Activated naive CD4-positive, alpha-beta T cell treated with anti-CD3 and anti-CD28 coated beads, Interleukin-2, amount 50 U/mL, for 24 hours (primary cell): Measurements from ENCODE around the gene SUCLG1.
"Not testable (repeated sequence)": the region's sequence is repeated elsewhere in the genome, so short reads cannot be mapped to it uniquely, and the experiment has no call there.

Experiments
- H3K27ac Mint-ChIP-seq: one replicate; pipeline ENCODE4 v1.8.0; 2021; ENCODE audit warnings: mild to moderate bottlenecking, mixed read lengths
- H3K27me3 Mint-ChIP-seq: one replicate; pipeline ENCODE4 v1.8.0; 2021; ENCODE audit warnings: mixed read lengths
- H3K36me3 Mint-ChIP-seq: one replicate; pipeline ENCODE4 v1.8.0; 2021; ENCODE audit warnings: mixed read lengths
- H3K4me1 Mint-ChIP-seq: one replicate; pipeline ENCODE4 v1.8.0; 2021; ENCODE audit warnings: mixed read lengths
- H3K4me3 Mint-ChIP-seq: one replicate; pipeline ENCODE4 v1.8.0; 2021; ENCODE audit warnings: mild to moderate bottlenecking, mixed read lengths
- H3K9me3 Mint-ChIP-seq: one replicate; pipeline ENCODE4 v1.8.0; 2021; ENCODE audit warnings: mixed read lengths

The SUCLG1 gene

GRCh38 chr2:84449711-84450110 lies 9.4 kb downstream of the SUCLG1 start:
- Mint-ChIP-seq H3K36me3 (peaks cover 9% of the 10 kb centered on the region), H3K4me1 (peaks cover 53% of the 10 kb centered on the region), H3K4me3 (no peak overlapping the region), H3K27me3 (no peaks in the 10 kb centered on the region), H3K27ac (no peak overlapping the region), H3K9me3 (no peaks in the 10 kb centered on the region)

GRCh38 chr2:84449055-84449454 lies 10.0 kb downstream of the SUCLG1 start:
- H3K36me3 Mint-ChIP-seq = peaks cover 9% of the 10 kb centered on the region
- H3K27ac Mint-ChIP-seq = no peak overlapping the region
- peaks cover 47% of the 10 kb centered on the region for H3K4me1 Mint-ChIP-seq
- no peak overlapping the region for H3K4me3 Mint-ChIP-seq
- no peaks in the 10 kb centered on the region for H3K27me3 Mint-ChIP-seq
- H3K9me3 Mint-ChIP-seq = no peaks in the 10 kb centered on the region

GRCh38 chr2:84443477-84443876 lies 15.6 kb downstream of the SUCLG1 start:
- no peaks in the 10 kb centered on the region for H3K27me3 Mint-ChIP-seq
- H3K4me3 Mint-ChIP-seq = no peak overlapping the region
- peaks cover 23% of the 10 kb centered on the region for H3K36me3 Mint-ChIP-seq
- no peak overlapping the region for H3K27ac Mint-ChIP-seq
- no peaks in the 10 kb centered on the region for H3K9me3 Mint-ChIP-seq
- peaks cover 9% of the 10 kb centered on the region for H3K4me1 Mint-ChIP-seq

- Mint-ChIP-seq H3K27me3 (no peaks in the 10 kb centered on the region), H3K4me3 (no peak overlapping the region), H3K36me3 (peaks cover 28% of the 10 kb centered on the region), H3K9me3 (no peaks in the 10 kb centered on the region), H3K4me1 (peaks cover 11% of the 10 kb centered on the region), H3K27ac (peak overlapping the region; percentile 0)
Observed at GRCh38 chr2:84442888-84443287, 16.2 kb downstream of the SUCLG1 start.

GRCh38 chr2:84441505-84441904 lies 17.6 kb downstream of the SUCLG1 start:
- Mint-ChIP-seq H3K27me3 (no peaks in the 10 kb centered on the region), H3K4me1 (peaks cover 7% of the 10 kb centered on the region), H3K4me3 (no peak overlapping the region), H3K9me3 (no peaks in the 10 kb centered on the region), H3K27ac (no peak overlapping the region), H3K36me3 (peaks cover 27% of the 10 kb centered on the region)

GRCh38 chr2:84441036-84441435 lies 18.0 kb downstream of the SUCLG1 start:
- H3K36me3 Mint-ChIP-seq = peaks cover 26% of the 10 kb centered on the region
- H3K4me1 Mint-ChIP-seq = peaks cover 7% of the 10 kb centered on the region
- H3K27ac Mint-ChIP-seq = no peak overlapping the region
- no peaks in the 10 kb centered on the region for H3K9me3 Mint-ChIP-seq
- no peak overlapping the region for H3K4me3 Mint-ChIP-seq
- no peaks in the 10 kb centered on the region for H3K27me3 Mint-ChIP-seq

- no peaks in the 10 kb centered on the region for H3K9me3 Mint-ChIP-seq
- no peak overlapping the region for H3K4me3 Mint-ChIP-seq
- H3K4me1 Mint-ChIP-seq = peaks cover 7% of the 10 kb centered on the region
- no peak overlapping the region for H3K27ac Mint-ChIP-seq
- H3K27me3 Mint-ChIP-seq = no peaks in the 10 kb centered on the region
- H3K36me3 Mint-ChIP-seq = peaks cover 14% of the 10 kb centered on the region
Observed at GRCh38 chr2:84435345-84436025, 23.6 kb downstream of the SUCLG1 start.

- no peaks in the 10 kb centered on the region for H3K9me3 Mint-ChIP-seq
- H3K27me3 Mint-ChIP-seq = no peaks in the 10 kb centered on the region
- peaks cover 20% of the 10 kb centered on the region for H3K36me3 Mint-ChIP-seq
- H3K27ac Mint-ChIP-seq = no peak overlapping the region
- H3K4me1 Mint-ChIP-seq = peaks cover 3% of the 10 kb centered on the region
- no peak overlapping the region for H3K4me3 Mint-ChIP-seq
Observed at GRCh38 chr2:84429328-84429727, 29.8 kb downstream of the SUCLG1 start.

GRCh38 chr2:84427235-84428138 lies 31.6 kb downstream of the SUCLG1 start:
- Mint-ChIP-seq H3K36me3 (peaks cover 22% of the 10 kb centered on the region), H3K4me3 (no peak overlapping the region), H3K27me3 (no peaks in the 10 kb centered on the region), H3K9me3 (no peaks in the 10 kb centered on the region), H3K27ac (peak overlapping the region; percentile 42), H3K4me1 (peaks cover 3% of the 10 kb centered on the region)

- Mint-ChIP-seq H3K4me3 (no peak overlapping the region), H3K9me3 (no peaks in the 10 kb centered on the region), H3K27ac (no peak overlapping the region), H3K36me3 (peaks cover 20% of the 10 kb centered on the region), H3K27me3 (no peaks in the 10 kb centered on the region), H3K4me1 (peaks cover 3% of the 10 kb centered on the region)
Observed at GRCh38 chr2:84425310-84425709, 33.8 kb downstream of the SUCLG1 start.

- H3K36me3 Mint-ChIP-seq = peaks cover 18% of the 10 kb centered on the region
- H3K4me3 Mint-ChIP-seq = no peak overlapping the region
- H3K27me3 Mint-ChIP-seq = no peaks in the 10 kb centered on the region
Observed at GRCh38 chr2:84424152-84424551, 34.9 kb downstream of the SUCLG1 start.

GRCh38 chr2:84421791-84422190 lies 37.3 kb downstream of the SUCLG1 start:
- Mint-ChIP-seq H3K27me3 (no peaks in the 10 kb centered on the region), H3K27ac (no peak overlapping the region), H3K36me3 (peaks cover 11% of the 10 kb centered on the region), H3K4me1 (peaks cover 3% of the 10 kb centered on the region), H3K4me3 (no peak overlapping the region), H3K9me3 (no peaks in the 10 kb centered on the region)

More at GRCh38 chr2:84424152-84424551, 34.9 kb downstream of the SUCLG1 start:
- peaks cover 3% of the 10 kb centered on the region for H3K4me1 Mint-ChIP-seq
- H3K27ac Mint-ChIP-seq = no peak overlapping the region
- H3K9me3 Mint-ChIP-seq = no peaks in the 10 kb centered on the region

- Mint-ChIP-seq H3K27me3 (no peaks in the 10 kb centered on the region), H3K4me1 (peaks cover 3% of the 10 kb centered on the region), H3K9me3 (no peaks in the 10 kb centered on the region), H3K36me3 (peaks cover 11% of the 10 kb centered on the region), H3K4me3 (no peak overlapping the region), H3K27ac (no peak overlapping the region)
Observed at GRCh38 chr2:84421197-84421596, 37.9 kb downstream of the SUCLG1 start.

GRCh38 chr2:84417453-84418145 lies 41.5 kb downstream of the SUCLG1 start:
- Mint-ChIP-seq H3K4me3 (no peak overlapping the region), H3K4me1 (no peaks in the 10 kb centered on the region), H3K27me3 (no peaks in the 10 kb centered on the region), H3K27ac (no peak overlapping the region), H3K36me3 (no peaks in the 10 kb centered on the region), H3K9me3 (no peaks in the 10 kb centered on the region)

GRCh38 chr2:84409531-84409930 lies 49.5 kb downstream of the SUCLG1 start:
- no peak overlapping the region for H3K27ac Mint-ChIP-seq
- no peaks in the 10 kb centered on the region for H3K9me3 Mint-ChIP-seq
- no peaks in the 10 kb centered on the region for H3K27me3 Mint-ChIP-seq
- H3K36me3 Mint-ChIP-seq = no peaks in the 10 kb centered on the region
- no peak overlapping the region for H3K4me3 Mint-ChIP-seq
- no peaks in the 10 kb centered on the region for H3K4me1 Mint-ChIP-seq

- H3K27ac Mint-ChIP-seq, H3K4me1 Mint-ChIP-seq, H3K9me3 Mint-ChIP-seq, H3K36me3 Mint-ChIP-seq, H3K4me3 Mint-ChIP-seq, H3K27me3 Mint-ChIP-seq: not testable (repeated sequence)
Observed at GRCh38 chr2:84402111-84402510, 57.0 kb downstream of the SUCLG1 start.
